GM23248 (cell line): ENCODE measurements around the gene CSDE1.

ENCODE experiments used
- EZH2 ChIP-seq: fragments of 200-600 bp; sonication (generic); IDR thresholded peaks from 2 replicates; pipeline ENCODE4 v1.6.1; 2018; ENCODE audit warnings: antibody characterized with exemption, mild to moderate bottlenecking; ENCODE audit not compliant: insufficient read depth, poor library complexity, severe bottlenecking
- EZH2phosphoT487 ChIP-seq: fragments of 200-600 bp; sonication (generic); IDR thresholded peaks from 2 replicates; pipeline ENCODE4 v1.6.1; 2018; ENCODE audit warnings: antibody characterized with exemption, moderate library complexity, mild to moderate bottlenecking, low read depth; ENCODE audit not compliant: insufficient read depth

GRCh38 chr1:114668373-114668772 lies 89.4 kb downstream of the CSDE1 start:
- TF ChIP-seq EZH2 (no peak), EZH2phosphoT487 (no peak)
